Psoas muscle (tissue), 8 donors: ENCODE results near the gene DPCD. TPM values are rescaled to one million over a fixed set of nuclear protein-coding genes. Genes with fewer than 3 reads are reported as not detected.

ENCODE experiments used
- ATAC-seq, 4 donors: fragments of 200-7000 bp; cut with Tn5 transposase; one replicate each; pipeline ENCODE4 v1.9.1; 2020; ENCODE audit warnings: moderate library complexity in 3 of 4, mild to moderate bottlenecking in 2 of 4
- DNase-seq, 2 donors: peaks; one replicate each; pipeline ENCODE4 v3.0.0-alpha.2; 2020
- H3K27ac ChIP-seq: fragments of 200-600 bp; one replicate; pipeline ENCODE4 v1.8.0; 2022
- H3K27me3 ChIP-seq, 3 donors: fragments of 200-600 bp in 1 of 3; one replicate each; pipeline versions ENCODE4 v1.6.1 to v1.8.0; 2013 to 2022; ENCODE audit warnings: low read length in 2 of 3, mild to moderate bottlenecking in 2 of 3, moderate library complexity in 1 of 3; ENCODE audit not compliant: insufficient read depth in 3 of 3
- H3K36me3 ChIP-seq, 2 donors: fragments of 200-600 bp in 1 of 2; one replicate each; pipeline versions ENCODE4 v1.6.1 to v1.8.0; 2013 to 2022; ENCODE audit warnings: low read depth in 1 of 2, mild to moderate bottlenecking in 1 of 2, moderate library complexity in 1 of 2; ENCODE audit not compliant: insufficient read depth in 1 of 2
- H3K4me1 ChIP-seq: fragments of 200-600 bp; one replicate; pipeline ENCODE4 v1.8.0; 2022
- H3K4me3 ChIP-seq: fragments of 200-600 bp; one replicate; pipeline ENCODE4 v1.8.0; 2022; ENCODE audit warnings: mild to moderate bottlenecking
- H3K9me3 ChIP-seq: fragments of 200-600 bp; one replicate; pipeline ENCODE4 v1.8.0; 2022
- WGBS, 3 donors: extraction: QIAGEN DNeasy Blood & Tissue Kit; methylation state at CpG; one replicate each; pipeline versions ENCODE4 v1.1.6 to v1.1.7; 2013; 5-methylcytosine and 5-hydroxymethylcytosine counted together
- intact Hi-C, 2 donors: fragments of 100-400 bp; cut with DNase I; formaldehyde crosslinking; loops; one replicate each; pipeline versions ENCODE4 v1.11.0 to v1.14.2; 2022
- polyA plus RNA-seq, 3 donors: library from polyadenylated mRNA; stranded (reverse); fragments of 200-250 nt; gene quantifications; one replicate each; pipeline ENCODE4 v1.2.3, GENCODE V29; 2013
- total RNA-seq, 4 donors: library from RNA; stranded (reverse); fragmentation: NEBNext Ultra II Directional in 2 of 4; extraction: Animal tissue kit (Norgen Biotek cat#: 25700) in 2 of 4; gene quantifications; one replicate each; pipeline versions ENCODE4 v1.2.1 to v1.2.4, GENCODE V29; 2021 to 2023
- TF ChIP-seq, protein P1 (sequence below): fragments of 200-600 bp; IDR thresholded peaks from one replicate; pipeline ENCODE4 v1.8.0; 2022; ENCODE audit warnings: antibody characterized with exemption
- donor health status: healthy with polysubstance abuse.
- donor health status: DM: no; HTN: no; CAD: no; lungs with moderate emphysema.
- donor health status: Bipolar disorder and iron deficiency.
- donor health status: healthy.
- donor health status: DM: yes; HTN: yes; CAD: no.
- donor health status: DM: no; HTN: no; CAD: no.
- donor health status: DM: no; HTN: no; CAD: no.
- donor health status: DM: yes; HTN: yes; CAD: no.

DPCD gene
- total and polyA plus RNA-seq, 7 donors, result 6.6 to 27.4 (median 12.2) TPM

GRCh38 chr10:101569323-101569621 is 18.8 kb upstream of the DPCD start:
- ATAC-seq (no peak), DNase-seq (peak in 1 of 2 donors; percentile 48)
- peak overlapping the region; percentile 76 for H3K4me3 ChIP-seq
- no peaks in the 10 kb centered on the region for H3K4me1 ChIP-seq
- no peak overlapping the region for H3K27ac ChIP-seq
- intact Hi-C loops, result no loop called here
- peaks cover 0 to 50% (median 11%) of the 10 kb centered on the region in 3 donors for H3K27me3 ChIP-seq
- TF ChIP-seq, protein P1, sequence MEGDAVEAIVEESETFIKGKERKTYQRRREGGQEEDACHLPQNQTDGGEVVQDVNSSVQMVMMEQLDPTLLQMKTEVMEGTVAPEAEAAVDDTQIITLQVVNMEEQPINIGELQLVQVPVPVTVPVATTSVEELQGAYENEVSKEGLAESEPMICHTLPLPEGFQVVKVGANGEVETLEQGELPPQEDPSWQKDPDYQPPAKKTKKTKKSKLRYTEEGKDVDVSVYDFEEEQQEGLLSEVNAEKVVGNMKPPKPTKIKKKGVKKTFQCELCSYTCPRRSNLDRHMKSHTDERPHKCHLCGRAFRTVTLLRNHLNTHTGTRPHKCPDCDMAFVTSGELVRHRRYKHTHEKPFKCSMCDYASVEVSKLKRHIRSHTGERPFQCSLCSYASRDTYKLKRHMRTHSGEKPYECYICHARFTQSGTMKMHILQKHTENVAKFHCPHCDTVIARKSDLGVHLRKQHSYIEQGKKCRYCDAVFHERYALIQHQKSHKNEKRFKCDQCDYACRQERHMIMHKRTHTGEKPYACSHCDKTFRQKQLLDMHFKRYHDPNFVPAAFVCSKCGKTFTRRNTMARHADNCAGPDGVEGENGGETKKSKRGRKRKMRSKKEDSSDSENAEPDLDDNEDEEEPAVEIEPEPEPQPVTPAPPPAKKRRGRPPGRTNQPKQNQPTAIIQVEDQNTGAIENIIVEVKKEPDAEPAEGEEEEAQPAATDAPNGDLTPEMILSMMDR, result no peak
- H3K9me3 ChIP-seq, result peaks cover 13% of the 10 kb centered on the region
- WGBS, 3 donors, result 15 to 28% (median 19%) methylated on average over 11 of the region's 11 CpGs
- no peaks in the 10 kb centered on the region for H3K36me3 ChIP-seq

GRCh38 chr10:101569622-101570427 is 18.3 kb upstream of the DPCD start:
- intact Hi-C loops, result loop anchor here (1.0 to 5.0 kb wide), 6 partner anchors 268 to 409 kb away; no protein-coding TSS in a partner anchor
- Histone ChIP-seq H3K36me3 (no peaks in the 10 kb centered on the region), H3K9me3 (peaks cover 13% of the 10 kb centered on the region), H3K27me3 (peaks cover 0 to 48% (median 11%) of the 10 kb centered on the region in 3 donors), H3K4me3 (peak overlapping the region; percentile 76), H3K27ac (no peak overlapping the region), H3K4me1 (no peaks in the 10 kb centered on the region)
- ATAC-seq (peak; percentile 87 to 94 (median 90)), DNase-seq (peak; percentile 80 to 88)
- TF ChIP-seq, protein P1, result peak; percentile 88
- WGBS, 3 donors, result 2 to 4% (median 4%) methylated on average over 46 to 56 of the region's 56 CpGs

DNA sequence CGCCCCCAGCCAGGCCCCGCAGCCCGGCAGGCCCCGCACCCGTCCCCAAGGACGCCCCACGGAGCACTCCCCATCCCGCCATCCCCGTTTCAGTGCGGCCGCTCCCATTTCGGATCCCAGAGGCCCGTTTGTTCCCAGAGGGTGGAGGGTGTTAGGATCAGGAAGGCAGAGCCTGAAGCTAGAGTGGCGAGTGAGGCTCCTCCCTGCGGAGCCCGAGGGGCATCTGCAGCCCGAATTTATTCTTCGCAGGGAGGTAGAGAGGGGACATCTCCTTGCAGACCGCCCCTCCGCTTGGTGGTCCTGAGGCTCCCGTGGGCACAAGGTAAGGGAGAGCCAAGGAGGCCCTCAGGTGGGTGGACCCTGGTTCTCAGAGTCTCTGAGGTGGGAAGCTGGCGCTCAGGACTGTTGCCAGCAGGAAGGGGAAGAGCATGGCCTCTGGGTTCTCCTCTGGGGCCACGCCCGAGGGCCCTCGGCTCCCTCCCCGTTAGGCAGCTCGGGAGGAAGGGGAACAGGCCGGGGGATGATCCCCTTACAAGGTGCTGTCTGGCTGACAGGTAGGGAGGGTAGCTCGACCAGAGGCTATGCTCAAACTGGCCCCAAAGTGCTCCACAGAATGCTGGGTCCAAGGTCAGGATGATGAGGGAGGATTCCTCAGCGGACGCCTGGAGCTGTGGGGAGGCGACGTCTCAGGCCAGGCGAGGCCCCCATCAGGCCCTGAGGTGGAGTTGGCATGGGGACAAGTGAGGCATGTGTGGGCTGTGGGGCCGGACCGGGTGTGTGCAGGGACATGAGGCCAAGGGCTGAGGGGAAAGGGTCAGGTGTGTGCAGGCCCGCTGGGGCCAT is 17.5 kb upstream of the DPCD start:
- TF ChIP-seq, protein P1, result no peak
- peak in 1 of 2 donors; percentile 54 for DNase-seq

DNA sequence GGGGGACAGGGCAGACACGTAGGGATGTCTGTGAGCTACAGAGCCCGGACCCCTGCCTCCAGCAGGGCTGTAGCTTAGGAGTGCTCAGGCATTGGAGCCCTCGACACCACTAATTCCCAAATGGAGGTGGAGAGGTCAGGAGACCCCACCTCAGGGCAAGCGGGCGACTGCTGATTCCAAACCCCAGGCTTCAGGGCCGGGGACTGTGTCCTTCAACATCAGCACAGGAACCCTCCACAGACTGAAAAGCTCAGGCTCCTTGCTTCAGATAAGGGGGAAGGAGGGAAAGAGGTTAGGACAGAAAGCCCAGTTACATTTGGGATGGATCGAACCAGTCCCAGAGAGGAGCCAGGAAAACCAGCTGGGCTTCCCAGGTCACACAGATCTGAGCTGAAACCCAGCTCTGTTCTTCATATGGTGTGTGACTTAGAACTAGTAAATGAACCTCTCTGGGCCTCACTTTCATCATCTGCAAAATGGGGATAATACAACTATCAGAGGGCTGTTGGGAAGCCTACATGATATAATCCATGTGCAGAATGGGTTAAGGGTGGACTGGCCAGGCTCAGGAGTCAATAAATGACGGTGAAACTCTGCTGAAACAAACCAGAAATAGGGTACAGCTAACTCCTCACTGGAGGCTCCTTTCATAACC is 16.7 kb upstream of the DPCD start:
- DNase-seq, result peak in 1 of 2 donors; percentile 12
- Histone ChIP-seq H3K27me3 (peaks cover 0 to 35% (median 11%) of the 10 kb centered on the region in 3 donors), H3K4me3 (no peak overlapping the region), H3K36me3 (no peaks in the 10 kb centered on the region), H3K9me3 (peaks cover 13% of the 10 kb centered on the region), H3K27ac (no peak overlapping the region), H3K4me1 (no peaks in the 10 kb centered on the region)
- WGBS, 3 donors, result 59 to 70% (median 62%) methylated on average over 8 of the region's 8 CpGs
- intact Hi-C loops, result loop anchor here (2.0 to 5.0 kb wide), 5 partner anchors 269 to 411 kb away; no protein-coding TSS in a partner anchor
- TF ChIP-seq, protein P1, result no peak
- no peak for ATAC-seq

More for the DNA sequence above, 17.5 kb upstream of the DPCD start:
- no peak overlapping the region for H3K27ac ChIP-seq
- H3K36me3 ChIP-seq, result no peaks in the 10 kb centered on the region
- no peaks in the 10 kb centered on the region for H3K4me1 ChIP-seq
- peaks cover 0 to 43% (median 11%) of the 10 kb centered on the region in 3 donors for H3K27me3 ChIP-seq
- peak overlapping the region; percentile 76 for H3K4me3 ChIP-seq
- intact Hi-C loops, result loop anchor here (1.0 to 5.0 kb wide), 6 partner anchors 268 to 410 kb away; no protein-coding TSS in a partner anchor
- peaks cover 13% of the 10 kb centered on the region for H3K9me3 ChIP-seq
- 9 to 11% (median 10%) methylated on average over 26 to 37 of the region's 37 CpGs for WGBS, 3 donors
- peak; percentile 4 to 38 (median 10) for ATAC-seq
